ENCODE measurements around the gene KPRP. TPM values are rescaled to one million over a fixed set of nuclear protein-coding genes. Genes with fewer than 3 reads are reported as not detected.

Gene KPRP
- polyA plus RNA-seq, 1 donor (not counting 4 experiments of a cell fraction or from before 2014, with no cell fraction given), result 0.90 TPM

GRCh38 chr1:152795686-152796085 is 37.9 kb downstream of the KPRP start:
- no peak overlapping the region for H2AFZ ChIP-seq (ENCODE audit: control insufficient read depth, low read length)
- H3K27me3 ChIP-seq (ENCODE audit: control insufficient read depth, extremely low read depth, insufficient read depth, low read length), result no peaks in the 10 kb centered on the region
- no peaks in the 10 kb centered on the region for H3K9me1 ChIP-seq (ENCODE audit: control insufficient read depth, extremely low read depth, insufficient read depth, low read length)
- no peaks in the 10 kb centered on the region for H4K20me1 ChIP-seq (ENCODE audit: control insufficient read depth, extremely low read depth, insufficient read depth, low read length)
- FAIRE-seq (no peak), DNase-seq (ENCODE audit: low read depth, low spot score) (no peak)
- TF ChIP-seq EZH2 (IDR thresholded peaks at IDR 0.05; ENCODE audit: low read length), result no peak
- no peak for TF ChIP-seq CTCF (optimal IDR thresholded peaks at IDR 0.05 in 1 of 3, IDR thresholded peaks at IDR 0.05 in 1 of 3, conservative IDR thresholded peaks at IDR 0.05 in 1 of 3; ENCODE audit: extremely low read depth in 1 of 3, insufficient read depth in 2 of 3, low read length in 3 of 3)
- H3K9ac ChIP-seq (ENCODE audit: control insufficient read depth, extremely low read depth, insufficient read depth, low read length), result no peak overlapping the region
- dilution Hi-C loops (cut with MboI; ENCODE audit: extremely low pct_ligation_motif_present, low sequenced_read_pairs), result no loop called here
- H3K79me2 ChIP-seq (ENCODE audit: control insufficient read depth, insufficient read depth, low read length), result no peaks in the 10 kb centered on the region
- H3K4me2 ChIP-seq (ENCODE audit: control insufficient read depth, extremely low read depth, insufficient read depth, low read depth, low read length), result no peak overlapping the region
- no peaks in the 10 kb centered on the region for H3K4me1 ChIP-seq (ENCODE audit: control insufficient read depth, extremely low read depth, insufficient read depth, low read length)
- no peaks in the 10 kb centered on the region for H3K36me3 ChIP-seq (ENCODE audit: control insufficient read depth in 2 of 2, extremely low read depth in 1 of 2, insufficient read depth in 2 of 2, low read length in 2 of 2)
- no peaks in the 10 kb centered on the region for H3K9me3 ChIP-seq (ENCODE audit: control insufficient read depth, low read depth, low read length)
- no peak overlapping the region for H3K27ac ChIP-seq (ENCODE audit: control insufficient read depth, insufficient read depth, low read length)
- no peak overlapping the region for H3K4me3 ChIP-seq (ENCODE audit: control insufficient read depth in 2 of 3, extremely low read depth in 1 of 3, insufficient read depth in 2 of 3, low read depth in 1 of 3, low read length in 3 of 3)

- Histone ChIP-seq H3K27me3 (ENCODE audit: control insufficient read depth, extremely low read depth, insufficient read depth, low read length) (no peaks in the 10 kb centered on the region), H3K4me1 (ENCODE audit: control insufficient read depth, extremely low read depth, insufficient read depth, low read length) (no peaks in the 10 kb centered on the region), H4K20me1 (ENCODE audit: control insufficient read depth, extremely low read depth, insufficient read depth, low read length) (no peaks in the 10 kb centered on the region), H3K79me2 (ENCODE audit: control insufficient read depth, insufficient read depth, low read length) (no peaks in the 10 kb centered on the region), H3K36me3 (ENCODE audit: control insufficient read depth in 2 of 2, extremely low read depth in 1 of 2, insufficient read depth in 2 of 2, low read length in 2 of 2) (no peaks in the 10 kb centered on the region), H3K9me1 (ENCODE audit: control insufficient read depth, extremely low read depth, insufficient read depth, low read length) (no peaks in the 10 kb centered on the region), H3K27ac (ENCODE audit: control insufficient read depth, insufficient read depth, low read length) (no peak within 1 kb of the TSS), H3K4me3 (ENCODE audit: control insufficient read depth in 2 of 3, extremely low read depth in 1 of 3, insufficient read depth in 2 of 3, low read depth in 1 of 3, low read length in 3 of 3) (no peak within 1 kb of the TSS), H3K9ac (ENCODE audit: control insufficient read depth, extremely low read depth, insufficient read depth, low read length) (no peak within 1 kb of the TSS), H3K4me2 (ENCODE audit: control insufficient read depth, extremely low read depth, insufficient read depth, low read depth, low read length) (no peak within 1 kb of the TSS), H2AFZ (ENCODE audit: control insufficient read depth, low read length) (no peak within 1 kb of the TSS), H3K9me3 (ENCODE audit: control insufficient read depth, low read depth, low read length) (no peaks in the 10 kb centered on the region)
- no peak for TF ChIP-seq CTCF (optimal IDR thresholded peaks at IDR 0.05 in 1 of 3, IDR thresholded peaks at IDR 0.05 in 1 of 3, conservative IDR thresholded peaks at IDR 0.05 in 1 of 3; ENCODE audit: extremely low read depth in 1 of 3, insufficient read depth in 2 of 3, low read length in 3 of 3)
- no peak for TF ChIP-seq EZH2 (IDR thresholded peaks at IDR 0.05; ENCODE audit: low read length)
- FAIRE-seq (no peak), DNase-seq (ENCODE audit: low read depth, low spot score) (no peak)
- dilution Hi-C loops (cut with MboI; ENCODE audit: extremely low pct_ligation_motif_present, low sequenced_read_pairs), result no loop called here
Observed at GRCh38 chr1:152796421-152796820, 38.6 kb downstream of the KPRP start, which contains the start of gene LCE1D. TSS of gene LCE1D (plus strand) at chr1:152796721. CDS start at chr1:152797795, 1,074 bp downstream.

Data from keratinocyte (primary cell).